Activated T-helper 2 cell treated with anti-CD3 and anti-CD28 coated beads, Interferon-gamma antibody, Interleukin-2, Interleukin-4, amounts not matched to agents 10 μg/mL and 5 μg/mL and 100 μg/mL, durations not matched to agents 14 hours and 24 hours and 36 hours (primary cell): ENCODE measurements around the gene RAB19. TPM values are rescaled to one million over a fixed set of nuclear protein-coding genes. Genes with fewer than 3 reads are reported as not detected.
"Not testable (repeated sequence)": the region's sequence is repeated elsewhere in the genome, so short reads cannot be mapped to it uniquely, and the experiment has no call there.

ENCODE experiments used
- DNase-seq: peaks from one replicate; pipeline ENCODE4 v3.0.0; 2021; ENCODE audit warnings: low spot score
- H3K27ac Mint-ChIP-seq: one replicate; pipeline ENCODE4 v1.8.0; 2021; ENCODE audit warnings: mixed read lengths
- H3K27me3 Mint-ChIP-seq: one replicate; pipeline ENCODE4 v1.8.0; 2021; ENCODE audit warnings: low read depth, mixed read lengths
- H3K36me3 Mint-ChIP-seq: one replicate; pipeline ENCODE4 v1.8.0; 2021; ENCODE audit warnings: low read depth, mixed read lengths
- H3K4me1 Mint-ChIP-seq: one replicate; pipeline ENCODE4 v1.8.0; 2021; ENCODE audit warnings: low read depth, mixed read lengths
- H3K4me3 Mint-ChIP-seq: one replicate; pipeline ENCODE4 v1.8.0; 2021; ENCODE audit warnings: low read depth, mild to moderate bottlenecking, moderate library complexity, mixed read lengths
- H3K9me3 Mint-ChIP-seq: one replicate; pipeline ENCODE4 v1.8.0; 2021; ENCODE audit warnings: mixed read lengths
- intact Hi-C: fragments of 100-400 bp; cut with micrococcal nuclease; formaldehyde crosslinking; loops from one replicate; pipeline ENCODE4 v1.15.1; 2023
- total RNA-seq: library from RNA; stranded (reverse); gene quantifications from 2 replicates; pipeline ENCODE4 v1.2.3, GENCODE V29; 2022

RAB19 gene
- total RNA-seq, 1 donor from 2014 or later = 12.5 TPM

DNA sequence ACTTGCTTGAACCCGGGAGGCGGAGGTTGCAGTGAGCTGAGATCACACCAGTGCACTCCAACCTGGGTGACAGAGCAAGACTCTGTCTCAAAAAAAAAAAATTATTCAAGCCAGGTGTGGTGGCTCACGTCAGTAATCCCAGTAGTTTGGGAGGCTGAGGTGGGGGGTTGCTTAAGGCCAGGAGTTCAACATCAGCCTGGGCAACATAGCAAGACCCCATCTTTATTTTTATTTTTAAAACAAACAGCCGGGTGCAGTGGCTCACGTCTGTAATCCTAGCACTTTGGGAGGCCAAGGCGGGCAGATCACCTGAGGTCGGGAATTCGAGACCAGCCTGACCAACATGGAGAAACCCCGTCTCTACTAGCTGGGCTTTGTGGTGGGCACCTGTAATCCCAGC, 12.0 kb downstream of the RAB19 start:
- intact Hi-C loops, H3K9me3 Mint-ChIP-seq, H3K27ac Mint-ChIP-seq, H3K27me3 Mint-ChIP-seq, H3K4me3 Mint-ChIP-seq, DNase-seq: not testable (repeated sequence)
- Mint-ChIP-seq H3K4me1 (peaks cover 29% of the 10 kb centered on the region), H3K36me3 (peaks cover 42% of the 10 kb centered on the region)

- H3K27ac Mint-ChIP-seq = peak overlapping the region; percentile 46
- peaks cover 36% of the 10 kb centered on the region for H3K36me3 Mint-ChIP-seq
- intact Hi-C loops = no loop called here
- H3K4me1 Mint-ChIP-seq = peaks cover 29% of the 10 kb centered on the region
- H3K4me3 Mint-ChIP-seq = no peak overlapping the region
- no peak for DNase-seq
- H3K9me3 Mint-ChIP-seq = no peaks in the 10 kb centered on the region
- H3K27me3 Mint-ChIP-seq = no peaks in the 10 kb centered on the region
Observed at GRCh38 chr7:140416560-140416959, 12.7 kb downstream of the RAB19 start.

GRCh38 chr7:140417456-140418155, 13.7 kb downstream of the RAB19 start:
- peak overlapping the region; percentile 57 for H3K27ac Mint-ChIP-seq
- peak overlapping the region; percentile 35 for H3K4me3 Mint-ChIP-seq
- no peak for DNase-seq
- H3K27me3 Mint-ChIP-seq = no peaks in the 10 kb centered on the region
- intact Hi-C loops = no loop called here
- H3K9me3 Mint-ChIP-seq = no peaks in the 10 kb centered on the region
- peaks cover 29% of the 10 kb centered on the region for H3K4me1 Mint-ChIP-seq
- peaks cover 30% of the 10 kb centered on the region for H3K36me3 Mint-ChIP-seq

DNA sequence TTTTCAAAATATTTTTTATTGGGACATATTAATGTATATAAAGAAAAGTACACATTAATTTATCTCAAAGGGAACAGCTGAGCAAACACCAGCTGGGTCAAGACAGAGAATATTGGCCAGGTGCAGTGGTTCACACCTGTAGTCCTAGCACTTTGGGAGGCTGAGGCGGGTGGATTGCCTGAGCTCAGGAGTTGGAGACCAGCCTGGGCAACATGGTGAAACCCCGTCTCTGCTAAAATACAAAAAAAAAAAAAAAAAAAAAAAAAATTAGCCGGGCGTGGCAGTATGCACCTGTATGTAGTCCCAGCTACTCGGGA, 14.3 kb downstream of the RAB19 start:
- H3K27me3 Mint-ChIP-seq, DNase-seq, H3K27ac Mint-ChIP-seq, H3K9me3 Mint-ChIP-seq, intact Hi-C loops: not testable (repeated sequence)
- Mint-ChIP-seq H3K36me3 (peaks cover 25% of the 10 kb centered on the region), H3K4me3 (peak overlapping the region; percentile 35), H3K4me1 (peaks cover 29% of the 10 kb centered on the region)

- Mint-ChIP-seq H3K36me3 (peaks cover 25% of the 10 kb centered on the region), H3K9me3 (no peaks in the 10 kb centered on the region), H3K4me1 (peaks cover 29% of the 10 kb centered on the region), H3K27ac (no peak overlapping the region), H3K4me3 (no peak overlapping the region), H3K27me3 (no peaks in the 10 kb centered on the region)
- intact Hi-C loops = no loop called here
- no peak for DNase-seq
Observed at GRCh38 chr7:140418653-140419052, 14.8 kb downstream of the RAB19 start.

GRCh38 chr7:140421521-140421920, 17.7 kb downstream of the RAB19 start:
- peaks cover 18% of the 10 kb centered on the region for H3K36me3 Mint-ChIP-seq
- H3K9me3 Mint-ChIP-seq = no peaks in the 10 kb centered on the region
- intact Hi-C loops = no loop called here
- H3K4me1 Mint-ChIP-seq = peaks cover 15% of the 10 kb centered on the region
- no peak for DNase-seq
- H3K27ac Mint-ChIP-seq = no peak overlapping the region
- no peak overlapping the region for H3K4me3 Mint-ChIP-seq
- no peaks in the 10 kb centered on the region for H3K27me3 Mint-ChIP-seq

DNA sequence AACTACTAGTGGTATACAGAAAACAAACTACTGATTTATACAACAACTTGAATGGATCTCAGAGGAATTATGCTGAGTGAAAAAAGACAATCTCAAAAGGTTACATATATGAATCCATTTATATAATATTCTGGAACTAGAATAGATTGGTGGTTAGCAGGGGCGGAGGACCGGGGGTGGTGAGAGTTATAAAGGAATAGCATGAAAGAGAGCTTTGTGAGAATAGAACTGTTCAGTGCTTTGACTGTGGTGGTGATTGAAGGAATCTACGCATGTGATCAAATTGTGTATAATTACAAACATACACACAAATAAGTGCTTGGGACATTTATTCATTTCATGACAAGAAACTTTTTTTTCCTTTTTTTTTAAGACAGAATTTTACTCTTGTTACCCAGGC, 19.6 kb downstream of the RAB19 start:
- H3K27me3 Mint-ChIP-seq = no peaks in the 10 kb centered on the region
- H3K36me3 Mint-ChIP-seq = peaks cover 19% of the 10 kb centered on the region
- DNase-seq = no peak
- no peaks in the 10 kb centered on the region for H3K9me3 Mint-ChIP-seq
- H3K27ac Mint-ChIP-seq = no peak overlapping the region
- intact Hi-C loops = no loop called here
- peaks cover 4% of the 10 kb centered on the region for H3K4me1 Mint-ChIP-seq
- no peak overlapping the region for H3K4me3 Mint-ChIP-seq

- Mint-ChIP-seq H3K27me3 (no peaks in the 10 kb centered on the region), H3K9me3 (no peaks in the 10 kb centered on the region), H3K36me3 (peaks cover 19% of the 10 kb centered on the region), H3K27ac (no peak overlapping the region), H3K4me1 (no peaks in the 10 kb centered on the region), H3K4me3 (no peak overlapping the region)
- DNase-seq = no peak
- intact Hi-C loops = no loop called here
Observed at GRCh38 chr7:140425718-140426117, 21.9 kb downstream of the RAB19 start.

DNA sequence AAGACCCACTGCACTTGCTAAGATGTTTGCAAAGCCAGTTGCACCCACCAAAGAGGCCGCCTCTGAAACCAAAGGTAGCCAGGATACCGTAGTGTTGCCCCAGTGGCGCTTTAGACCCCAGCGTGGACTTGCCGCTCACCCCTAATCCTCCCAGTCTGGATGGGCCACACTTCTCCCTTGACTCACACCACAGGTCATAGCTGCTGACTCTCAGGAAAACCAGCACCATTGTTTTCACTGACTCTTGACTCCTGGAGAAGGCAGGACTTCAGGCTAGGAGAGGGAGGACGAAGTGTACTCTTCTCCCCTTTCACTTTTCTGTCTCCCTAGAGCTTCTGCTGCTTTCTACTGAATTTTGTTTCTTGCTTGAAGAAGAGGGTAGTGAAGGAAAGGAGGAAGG, 22.3 kb downstream of the RAB19 start:
- H3K27ac Mint-ChIP-seq = no peak overlapping the region
- H3K4me1 Mint-ChIP-seq = no peaks in the 10 kb centered on the region
- H3K9me3 Mint-ChIP-seq = no peaks in the 10 kb centered on the region
- H3K36me3 Mint-ChIP-seq = peaks cover 19% of the 10 kb centered on the region
- DNase-seq = no peak
- H3K27me3 Mint-ChIP-seq = no peaks in the 10 kb centered on the region
- no peak overlapping the region for H3K4me3 Mint-ChIP-seq
- intact Hi-C loops = no loop called here

- intact Hi-C loops = no loop called here
- DNase-seq = no peak
- no peaks in the 10 kb centered on the region for H3K4me1 Mint-ChIP-seq
- no peak overlapping the region for H3K4me3 Mint-ChIP-seq
- no peaks in the 10 kb centered on the region for H3K36me3 Mint-ChIP-seq
- no peaks in the 10 kb centered on the region for H3K27me3 Mint-ChIP-seq
- H3K27ac Mint-ChIP-seq = no peak overlapping the region
- no peaks in the 10 kb centered on the region for H3K9me3 Mint-ChIP-seq
Observed at GRCh38 chr7:140433396-140433795, 29.5 kb downstream of the RAB19 start.

- no peaks in the 10 kb centered on the region for H3K9me3 Mint-ChIP-seq
- H3K4me1 Mint-ChIP-seq = peaks cover 7% of the 10 kb centered on the region
- no peak overlapping the region for H3K4me3 Mint-ChIP-seq
- no peak for DNase-seq
- intact Hi-C loops = no loop called here
- H3K27ac Mint-ChIP-seq = no peak overlapping the region
- H3K27me3 Mint-ChIP-seq = no peaks in the 10 kb centered on the region
- no peaks in the 10 kb centered on the region for H3K36me3 Mint-ChIP-seq
Observed at GRCh38 chr7:140435252-140435895, 31.5 kb downstream of the RAB19 start.

DNA sequence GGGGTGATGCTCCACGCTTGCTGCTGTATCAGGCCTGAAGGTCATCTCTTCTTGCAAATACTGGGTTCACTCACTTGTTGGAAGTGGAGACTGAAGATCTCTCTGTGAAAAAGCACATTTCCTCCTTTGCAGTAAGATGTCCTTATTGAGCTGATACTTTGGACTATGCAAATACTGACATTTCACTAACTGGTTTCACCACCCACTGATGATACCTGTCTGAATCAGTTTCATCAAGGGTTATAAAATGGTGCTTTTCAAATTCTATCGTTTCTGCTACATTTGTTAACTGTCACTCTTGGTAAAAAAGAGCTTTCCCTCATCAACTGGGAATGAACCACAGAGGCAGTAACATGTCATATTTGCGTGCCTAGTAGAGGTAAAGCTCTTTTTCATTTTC, 35.5 kb downstream of the RAB19 start:
- Mint-ChIP-seq H3K9me3 (no peaks in the 10 kb centered on the region), H3K27ac (peak overlapping the region; percentile 58), H3K4me1 (peaks cover 9% of the 10 kb centered on the region), H3K27me3 (no peaks in the 10 kb centered on the region), H3K4me3 (no peak overlapping the region), H3K36me3 (no peaks in the 10 kb centered on the region)
- no peak for DNase-seq
- intact Hi-C loops = loop anchor here (2.0 kb wide), 1 partner anchor 35 kb away; the partner anchor contains the start of gene RAB19

- intact Hi-C loops = loop anchor here (5.0 kb wide), 1 partner anchor 37 kb away; the partner anchor contains the start of gene MKRN1
- DNase-seq = no peak
- peaks cover 11% of the 10 kb centered on the region for H3K4me1 Mint-ChIP-seq
- H3K36me3 Mint-ChIP-seq = no peaks in the 10 kb centered on the region
- no peaks in the 10 kb centered on the region for H3K9me3 Mint-ChIP-seq
- H3K27ac Mint-ChIP-seq = no peak overlapping the region
- H3K27me3 Mint-ChIP-seq = no peaks in the 10 kb centered on the region
- no peak overlapping the region for H3K4me3 Mint-ChIP-seq
Observed at GRCh38 chr7:140440593-140440992, 36.7 kb downstream of the RAB19 start.
